GM23338 (cell line): ENCODE measurements around the gene TAF15.

Source experiments
- CREB1 ChIP-seq: fragments of 250-450 bp; sonication (Bioruptor Pico); IDR thresholded peaks from 2 replicates; pipeline ENCODE4 v1.5.0; 2020; ENCODE audit warnings: low read depth, mild to moderate bottlenecking, moderate library complexity
- EZH2 ChIP-seq: fragments of 200-600 bp; sonication (generic); IDR thresholded peaks from one replicate; pipeline ENCODE4 v1.8.0; 2017; ENCODE audit warnings: antibody characterized with exemption, mild to moderate bottlenecking, low read depth; ENCODE audit not compliant: unreplicated experiment
- EZH2phosphoT487 ChIP-seq: fragments of 200-600 bp; sonication (generic); IDR thresholded peaks from one replicate; pipeline ENCODE4 v1.8.1; 2018; ENCODE audit warnings: antibody characterized with exemption; ENCODE audit not compliant: unreplicated experiment
- JUNB ChIP-seq: IDR thresholded peaks from one replicate; pipeline ENCODE4 v1.6.1; 2016; ENCODE audit warnings: antibody characterized with exemption; ENCODE audit not compliant: unreplicated experiment
- POLR2AphosphoS5 ChIP-seq: IDR thresholded peaks from 2 replicates; pipeline ENCODE4 v1.6.1; 2016; ENCODE audit warnings: antibody characterized with exemption, low read depth
- ZNF114 ChIP-seq: fragments of 250-450 bp; sonication (Bioruptor Pico); IDR thresholded peaks from 2 replicates; pipeline ENCODE4 v1.5.0; 2020; ENCODE audit warnings: mild to moderate bottlenecking, moderate library complexity
- ZNF331 ChIP-seq: fragments of 250-450 bp; sonication (Bioruptor Pico); IDR thresholded peaks from 2 replicates; pipeline ENCODE4 v1.5.0; 2020; ENCODE audit warnings: low read depth, mild to moderate bottlenecking, moderate library complexity
- TF ChIP-seq, protein P1 (sequence below), 2 experiments: fragments of 200-600 bp in 1 of 2; sonication (generic) in 1 of 2; conservative IDR thresholded peaks; 2 replicates each; pipeline versions ENCODE4 v1.5.1 to v1.6.1; 2016 to 2017; ENCODE audit warnings: antibody characterized with exemption in 2 of 2, low read depth in 2 of 2, mild to moderate bottlenecking in 2 of 2, moderate library complexity in 1 of 2
- TF ChIP-seq, protein P2 (sequence below): IDR thresholded peaks from one replicate; pipeline ENCODE4 v1.6.1; 2018; ENCODE audit warnings: antibody characterized with exemption; ENCODE audit not compliant: unreplicated experiment
- TF ChIP-seq, protein P3 (sequence below): IDR thresholded peaks from 2 replicates; pipeline ENCODE4 v1.6.1; 2016; ENCODE audit warnings: antibody characterized with exemption

DNA sequence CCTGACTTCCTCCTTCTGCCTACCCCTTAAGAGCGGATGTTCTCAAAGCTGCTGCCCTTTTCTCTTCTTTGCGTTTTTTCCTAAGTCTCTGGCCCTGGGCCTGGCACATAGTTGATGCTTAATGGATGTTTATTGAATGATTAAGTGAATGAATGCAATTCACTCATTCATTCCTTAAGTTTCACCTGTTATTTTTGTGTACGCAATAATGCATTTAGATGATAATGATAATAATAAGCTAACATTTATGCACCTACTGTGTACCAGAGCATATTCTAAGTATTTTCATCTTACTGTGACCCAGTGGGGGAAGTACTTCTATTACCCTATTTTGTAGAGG, 66.5 kb downstream of the TAF15 start:
- TF ChIP-seq, protein P1, sequence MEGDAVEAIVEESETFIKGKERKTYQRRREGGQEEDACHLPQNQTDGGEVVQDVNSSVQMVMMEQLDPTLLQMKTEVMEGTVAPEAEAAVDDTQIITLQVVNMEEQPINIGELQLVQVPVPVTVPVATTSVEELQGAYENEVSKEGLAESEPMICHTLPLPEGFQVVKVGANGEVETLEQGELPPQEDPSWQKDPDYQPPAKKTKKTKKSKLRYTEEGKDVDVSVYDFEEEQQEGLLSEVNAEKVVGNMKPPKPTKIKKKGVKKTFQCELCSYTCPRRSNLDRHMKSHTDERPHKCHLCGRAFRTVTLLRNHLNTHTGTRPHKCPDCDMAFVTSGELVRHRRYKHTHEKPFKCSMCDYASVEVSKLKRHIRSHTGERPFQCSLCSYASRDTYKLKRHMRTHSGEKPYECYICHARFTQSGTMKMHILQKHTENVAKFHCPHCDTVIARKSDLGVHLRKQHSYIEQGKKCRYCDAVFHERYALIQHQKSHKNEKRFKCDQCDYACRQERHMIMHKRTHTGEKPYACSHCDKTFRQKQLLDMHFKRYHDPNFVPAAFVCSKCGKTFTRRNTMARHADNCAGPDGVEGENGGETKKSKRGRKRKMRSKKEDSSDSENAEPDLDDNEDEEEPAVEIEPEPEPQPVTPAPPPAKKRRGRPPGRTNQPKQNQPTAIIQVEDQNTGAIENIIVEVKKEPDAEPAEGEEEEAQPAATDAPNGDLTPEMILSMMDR (conservative IDR thresholded peaks at IDR 0.05; ENCODE audit: low read depth in 2 of 2), result no peak
- TF ChIP-seq EZH2, result no peak
- TF ChIP-seq, protein P2, sequence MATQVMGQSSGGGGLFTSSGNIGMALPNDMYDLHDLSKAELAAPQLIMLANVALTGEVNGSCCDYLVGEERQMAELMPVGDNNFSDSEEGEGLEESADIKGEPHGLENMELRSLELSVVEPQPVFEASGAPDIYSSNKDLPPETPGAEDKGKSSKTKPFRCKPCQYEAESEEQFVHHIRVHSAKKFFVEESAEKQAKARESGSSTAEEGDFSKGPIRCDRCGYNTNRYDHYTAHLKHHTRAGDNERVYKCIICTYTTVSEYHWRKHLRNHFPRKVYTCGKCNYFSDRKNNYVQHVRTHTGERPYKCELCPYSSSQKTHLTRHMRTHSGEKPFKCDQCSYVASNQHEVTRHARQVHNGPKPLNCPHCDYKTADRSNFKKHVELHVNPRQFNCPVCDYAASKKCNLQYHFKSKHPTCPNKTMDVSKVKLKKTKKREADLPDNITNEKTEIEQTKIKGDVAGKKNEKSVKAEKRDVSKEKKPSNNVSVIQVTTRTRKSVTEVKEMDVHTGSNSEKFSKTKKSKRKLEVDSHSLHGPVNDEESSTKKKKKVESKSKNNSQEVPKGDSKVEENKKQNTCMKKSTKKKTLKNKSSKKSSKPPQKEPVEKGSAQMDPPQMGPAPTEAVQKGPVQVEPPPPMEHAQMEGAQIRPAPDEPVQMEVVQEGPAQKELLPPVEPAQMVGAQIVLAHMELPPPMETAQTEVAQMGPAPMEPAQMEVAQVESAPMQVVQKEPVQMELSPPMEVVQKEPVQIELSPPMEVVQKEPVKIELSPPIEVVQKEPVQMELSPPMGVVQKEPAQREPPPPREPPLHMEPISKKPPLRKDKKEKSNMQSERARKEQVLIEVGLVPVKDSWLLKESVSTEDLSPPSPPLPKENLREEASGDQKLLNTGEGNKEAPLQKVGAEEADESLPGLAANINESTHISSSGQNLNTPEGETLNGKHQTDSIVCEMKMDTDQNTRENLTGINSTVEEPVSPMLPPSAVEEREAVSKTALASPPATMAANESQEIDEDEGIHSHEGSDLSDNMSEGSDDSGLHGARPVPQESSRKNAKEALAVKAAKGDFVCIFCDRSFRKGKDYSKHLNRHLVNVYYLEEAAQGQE, result no peak
- no peak for TF ChIP-seq EZH2phosphoT487
- TF ChIP-seq POLR2AphosphoS5, result no peak
- TF ChIP-seq, protein P3, sequence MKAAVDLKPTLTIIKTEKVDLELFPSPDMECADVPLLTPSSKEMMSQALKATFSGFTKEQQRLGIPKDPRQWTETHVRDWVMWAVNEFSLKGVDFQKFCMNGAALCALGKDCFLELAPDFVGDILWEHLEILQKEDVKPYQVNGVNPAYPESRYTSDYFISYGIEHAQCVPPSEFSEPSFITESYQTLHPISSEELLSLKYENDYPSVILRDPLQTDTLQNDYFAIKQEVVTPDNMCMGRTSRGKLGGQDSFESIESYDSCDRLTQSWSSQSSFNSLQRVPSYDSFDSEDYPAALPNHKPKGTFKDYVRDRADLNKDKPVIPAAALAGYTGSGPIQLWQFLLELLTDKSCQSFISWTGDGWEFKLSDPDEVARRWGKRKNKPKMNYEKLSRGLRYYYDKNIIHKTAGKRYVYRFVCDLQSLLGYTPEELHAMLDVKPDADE, result no peak
- no peak for TF ChIP-seq JUNB
- TF ChIP-seq CREB1 (CRISPR knock-in tag), result no peak
- TF ChIP-seq ZNF114 (CRISPR knock-in tag), result no peak
- TF ChIP-seq ZNF331 (CRISPR knock-in tag), result no peak
